HG03457 (cell line): ENCODE results near the gene CADM1.
A peak's percentile ranks its signal among the peaks of the same experiment; 100 is the strongest.

ENCODE experiments used
- ATAC-seq: cut with Tn5 transposase; IDR thresholded peaks from one replicate; pipeline ENCODE4 v1.9.1; 2021; ENCODE audit warnings: moderate number of reproducible peaks; ENCODE audit not compliant: unreplicated experiment

The CADM1 gene

GRCh38 chr11:115504276-115505158 lies at the start of gene CADM1:
Gene CADM1 (minus strand): TSS chr11:115504415.
- peak; percentile 60 for ATAC-seq

- no peak for ATAC-seq
These were observed 48.7 kb upstream of the CADM1 start for GRCh38 chr11:115552773-115553438.

- ATAC-seq = no peak
These were observed 48.0 kb upstream of the CADM1 start for GRCh38 chr11:115552151-115552772.

- ATAC-seq = no peak
These were observed 46.3 kb upstream of the CADM1 start for GRCh38 chr11:115550291-115551059.

- ATAC-seq = no peak
These were observed 44.8 kb upstream of the CADM1 start for GRCh38 chr11:115548878-115549528.

GRCh38 chr11:115545581-115546210 lies 41.5 kb upstream of the CADM1 start:
- no peak for ATAC-seq

- ATAC-seq = no peak
These were observed 40.3 kb upstream of the CADM1 start for GRCh38 chr11:115544422-115544948.

- no peak for ATAC-seq
These were observed 37.3 kb upstream of the CADM1 start for GRCh38 chr11:115541518-115541917.

GRCh38 chr11:115539844-115540243 lies 35.6 kb upstream of the CADM1 start:
- no peak for ATAC-seq

- ATAC-seq = no peak
These were observed 31.6 kb upstream of the CADM1 start for GRCh38 chr11:115535781-115536180.

- ATAC-seq = no peak
These were observed 26.5 kb upstream of the CADM1 start for GRCh38 chr11:115530752-115531151.

GRCh38 chr11:115528225-115528624 lies 24.0 kb upstream of the CADM1 start:
- no peak for ATAC-seq

GRCh38 chr11:115527534-115528125 lies 23.4 kb upstream of the CADM1 start:
- no peak for ATAC-seq

GRCh38 chr11:115525531-115526006 lies 21.4 kb upstream of the CADM1 start:
- no peak for ATAC-seq

GRCh38 chr11:115524572-115524971 lies 20.4 kb upstream of the CADM1 start:
- no peak for ATAC-seq

GRCh38 chr11:115523727-115524399 lies 19.6 kb upstream of the CADM1 start:
- ATAC-seq = no peak

GRCh38 chr11:115522302-115522701 lies 18.1 kb upstream of the CADM1 start:
- no peak for ATAC-seq

- ATAC-seq = no peak
These were observed 17.6 kb upstream of the CADM1 start for GRCh38 chr11:115521825-115522224.
